ENCODE measurements around the gene NHSL2.

GRCh38 chrX:71912156-71912555, 1.5 kb downstream of the NHSL2 start:
- no peak for TF ChIP-seq POLR2A (IDR thresholded peaks at IDR 0.05)
- TF ChIP-seq CTCF (IDR thresholded peaks at IDR 0.05), result no peak
- TF ChIP-seq POLR2AphosphoS5 (IDR thresholded peaks at IDR 0.05), result no peak
